Body of pancreas (tissue), 4 donors: ENCODE results near the gene RIT2.

Experiments used
- POLR2A ChIP-seq, 3 donors: fragments of 450-650 bp; IDR thresholded peaks; one replicate each; pipeline ENCODE4 v1.6.1; 2016; ENCODE audit warnings: antibody characterized with exemption in 3 of 3, mild to moderate bottlenecking in 2 of 3
- TF ChIP-seq, protein P1 (sequence below), 7 experiments: fragments of 450-650 bp in 4 of 7; fragments of 200-600 bp in 3 of 7; sonication (generic) in 3 of 7; IDR thresholded peaks; one replicate each; pipeline ENCODE4 v1.5.1; 2016 to 2019; ENCODE audit warnings: antibody characterized with exemption in 7 of 7

DNA sequence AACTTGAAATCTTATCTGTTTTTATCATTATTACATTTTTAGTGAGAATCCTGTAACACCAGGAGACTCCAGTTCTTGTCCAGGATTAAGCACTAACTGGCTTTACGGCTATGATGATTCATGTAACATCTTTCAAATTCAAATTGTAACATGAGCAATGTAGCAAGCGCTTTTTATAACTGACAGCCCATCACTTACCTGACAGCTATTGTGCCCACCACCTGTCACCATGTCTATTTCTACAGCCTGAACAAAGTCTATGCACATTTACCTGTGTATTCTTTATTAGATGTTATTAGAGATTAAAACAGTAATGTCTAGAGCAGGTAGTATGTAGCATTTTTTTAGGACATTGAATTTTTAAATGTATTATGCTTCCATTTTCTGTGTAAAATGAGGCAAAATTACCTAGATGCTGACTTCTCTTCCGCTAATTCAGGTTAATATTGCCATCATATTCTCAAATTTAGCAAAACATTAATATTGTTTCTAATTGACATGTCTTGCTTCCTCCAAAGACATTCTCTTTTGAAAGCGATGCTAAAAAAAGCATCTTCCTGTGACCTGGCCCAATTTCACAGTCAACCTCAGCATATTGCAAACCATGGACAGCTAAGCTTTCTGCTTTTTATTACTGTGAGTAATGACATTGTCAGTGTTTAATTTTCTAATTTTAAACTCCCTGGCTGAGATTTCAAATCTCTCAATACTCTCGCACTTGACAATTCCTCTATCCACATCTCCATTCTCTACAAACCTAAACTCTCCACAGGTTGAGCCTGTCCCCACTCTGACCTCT is 37.8 kb downstream of the RIT2 start:
- TF ChIP-seq, protein P1, sequence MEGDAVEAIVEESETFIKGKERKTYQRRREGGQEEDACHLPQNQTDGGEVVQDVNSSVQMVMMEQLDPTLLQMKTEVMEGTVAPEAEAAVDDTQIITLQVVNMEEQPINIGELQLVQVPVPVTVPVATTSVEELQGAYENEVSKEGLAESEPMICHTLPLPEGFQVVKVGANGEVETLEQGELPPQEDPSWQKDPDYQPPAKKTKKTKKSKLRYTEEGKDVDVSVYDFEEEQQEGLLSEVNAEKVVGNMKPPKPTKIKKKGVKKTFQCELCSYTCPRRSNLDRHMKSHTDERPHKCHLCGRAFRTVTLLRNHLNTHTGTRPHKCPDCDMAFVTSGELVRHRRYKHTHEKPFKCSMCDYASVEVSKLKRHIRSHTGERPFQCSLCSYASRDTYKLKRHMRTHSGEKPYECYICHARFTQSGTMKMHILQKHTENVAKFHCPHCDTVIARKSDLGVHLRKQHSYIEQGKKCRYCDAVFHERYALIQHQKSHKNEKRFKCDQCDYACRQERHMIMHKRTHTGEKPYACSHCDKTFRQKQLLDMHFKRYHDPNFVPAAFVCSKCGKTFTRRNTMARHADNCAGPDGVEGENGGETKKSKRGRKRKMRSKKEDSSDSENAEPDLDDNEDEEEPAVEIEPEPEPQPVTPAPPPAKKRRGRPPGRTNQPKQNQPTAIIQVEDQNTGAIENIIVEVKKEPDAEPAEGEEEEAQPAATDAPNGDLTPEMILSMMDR (IDR thresholded peaks at IDR 0.05) = no peak
- TF ChIP-seq POLR2A (IDR thresholded peaks at IDR 0.05) = no peak
